Activated CD4-positive, alpha-beta T cell treated with anti-CD3 and anti-CD28 coated beads for 48 hours (primary cell): ENCODE data around the gene SCARB1.

Experiments
- DNase-seq: peaks from one replicate; pipeline ENCODE4 v3.0.0-alpha.2; 2020

The SCARB1 gene

DNA sequence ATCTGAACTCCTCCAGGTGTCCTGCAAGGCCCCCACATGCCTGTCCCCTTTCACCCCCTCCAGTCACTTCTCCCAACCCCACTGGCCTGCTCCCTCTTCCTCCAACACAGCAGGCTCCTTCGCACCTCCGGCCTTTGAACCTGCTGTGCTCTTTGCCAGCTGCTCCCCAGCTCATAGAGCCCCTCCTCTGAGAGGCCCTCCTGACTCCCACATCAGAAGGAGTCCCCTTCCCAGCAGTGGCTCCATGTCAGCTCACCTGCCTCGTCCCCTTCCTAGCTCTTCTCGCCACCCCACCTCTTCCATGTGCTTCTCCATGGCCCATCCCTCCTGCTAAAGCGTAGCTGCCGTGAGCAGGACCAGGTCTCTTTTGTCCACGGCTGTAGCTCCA, 22.1 kb downstream of the SCARB1 start:
- no peak for DNase-seq

DNA sequence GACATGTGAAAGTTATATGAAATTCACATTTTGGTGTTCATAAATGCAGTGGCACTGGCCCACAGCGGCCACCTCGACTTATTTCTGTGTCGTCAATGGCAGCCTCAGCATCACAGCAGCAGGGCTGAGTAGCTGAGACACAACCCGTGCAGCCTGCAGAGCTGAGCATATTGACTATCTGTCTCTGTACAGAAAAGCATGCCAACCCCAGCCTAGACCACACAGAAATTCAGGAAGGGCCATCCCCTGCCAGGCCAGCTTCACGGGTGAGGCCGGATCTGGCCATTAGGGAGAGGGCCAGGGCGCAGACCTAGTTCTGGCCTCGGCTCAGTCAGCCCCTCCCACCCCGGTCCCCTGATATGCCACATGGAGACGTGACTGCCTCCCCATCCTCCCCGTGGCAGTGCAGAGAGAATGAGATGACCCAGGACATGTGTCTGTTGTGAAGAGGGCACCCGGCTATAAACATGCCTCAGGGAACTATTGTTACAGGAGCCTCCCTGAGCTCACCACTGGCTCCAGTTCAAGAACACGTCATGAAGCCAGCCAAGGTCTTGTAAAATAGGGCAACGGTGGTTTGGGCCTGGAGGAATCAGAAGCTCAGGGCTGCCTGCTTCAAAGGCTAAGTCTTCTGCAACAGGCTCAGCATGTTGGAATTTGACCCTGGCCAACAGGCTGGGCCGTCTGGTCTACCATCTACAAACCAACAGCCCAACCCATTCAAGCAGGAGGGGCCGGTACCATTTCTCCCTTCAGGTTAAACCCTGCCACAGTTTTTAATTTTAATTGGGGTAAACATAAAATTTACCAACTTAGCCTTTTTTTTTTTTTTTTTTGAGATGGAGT, 25.5 kb downstream of the SCARB1 start:
- no peak for DNase-seq

DNA sequence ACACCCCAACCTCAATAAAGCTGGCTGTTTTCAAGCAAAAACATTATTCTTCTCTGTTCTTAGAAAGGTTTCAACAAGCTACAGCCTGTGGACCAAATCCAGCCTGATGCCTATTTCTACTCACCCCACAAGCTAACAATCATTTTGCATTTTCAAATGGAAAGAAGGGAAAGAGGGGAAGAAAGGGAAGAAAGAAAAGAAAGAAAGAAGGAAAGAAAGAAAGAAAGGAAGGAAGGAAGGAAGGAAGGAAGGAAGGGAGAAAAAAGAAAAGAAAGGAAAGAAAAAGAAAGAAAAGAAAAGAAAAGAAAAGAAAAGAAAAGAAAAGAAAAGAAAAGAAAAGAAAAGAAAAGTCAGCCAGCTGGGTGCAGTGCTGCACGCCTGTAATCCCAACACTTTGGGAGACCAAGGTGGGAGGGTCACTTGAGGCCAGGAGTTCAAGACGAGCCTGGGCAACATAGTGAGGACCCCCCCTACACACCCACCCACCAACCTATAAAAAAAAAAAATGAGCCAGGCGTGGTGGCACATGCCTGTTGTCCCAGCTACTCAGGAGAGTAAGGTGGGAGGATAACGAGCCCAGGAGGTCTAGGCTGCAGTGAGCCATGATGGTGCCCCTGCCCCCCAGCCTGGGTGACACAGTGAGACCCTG, 26.3 kb downstream of the SCARB1 start:
- DNase-seq, result no peak

DNA sequence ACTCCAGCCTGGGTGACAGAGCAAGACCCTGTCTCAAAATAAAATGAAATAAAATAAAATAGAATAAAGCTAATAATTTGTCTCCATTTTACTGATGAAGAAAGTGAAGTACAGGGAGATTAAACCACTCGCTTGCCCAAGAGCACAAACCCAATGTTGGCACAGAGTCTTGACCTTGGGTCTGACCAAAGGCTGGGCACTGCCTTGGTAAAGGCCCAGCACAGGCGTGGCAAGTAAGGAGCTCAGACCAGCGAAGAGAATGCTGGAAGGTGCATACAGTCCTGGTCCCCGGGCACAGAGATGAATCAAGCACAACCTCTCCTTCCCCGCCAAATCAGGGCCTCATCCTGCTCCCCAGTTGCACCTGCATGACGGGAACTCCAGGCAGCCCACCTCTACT, 26.9 kb downstream of the SCARB1 start:
- DNase-seq, result no peak

DNA sequence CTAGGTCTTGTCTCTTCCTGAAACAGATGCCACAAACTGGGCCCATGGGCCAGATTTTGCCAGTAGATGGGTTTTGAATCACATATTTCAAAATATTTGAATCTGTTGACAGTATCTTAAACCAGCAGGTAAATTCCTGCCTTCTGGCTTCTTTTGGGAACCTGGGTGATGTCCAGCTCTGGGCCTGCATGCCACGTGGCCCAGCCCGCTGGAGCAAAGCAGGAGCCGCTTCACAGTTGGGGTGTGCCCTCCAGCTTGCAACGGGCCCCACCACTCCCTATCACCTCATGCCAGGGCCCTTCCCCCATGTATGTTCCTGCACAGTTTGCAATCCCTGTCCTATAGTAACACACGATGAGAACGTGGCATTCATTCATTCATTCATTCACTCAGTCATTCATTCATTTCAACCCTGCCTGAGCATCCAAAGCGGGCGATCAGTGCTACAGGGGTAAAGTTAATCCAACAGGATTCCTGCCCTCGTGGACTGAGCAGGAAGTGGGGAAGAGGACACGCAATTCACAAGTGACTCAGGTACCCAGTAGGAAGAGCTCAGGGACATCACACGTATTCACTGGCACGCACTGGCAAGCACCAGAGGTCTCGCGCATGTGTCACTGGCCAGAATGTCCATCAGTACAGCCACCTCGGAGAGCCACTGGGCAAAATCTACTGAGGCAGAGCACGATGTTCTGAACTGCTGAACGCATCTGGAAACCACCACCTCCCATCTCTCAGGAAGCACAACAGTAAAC, 27.8 kb downstream of the SCARB1 start:
- DNase-seq, result no peak

DNA sequence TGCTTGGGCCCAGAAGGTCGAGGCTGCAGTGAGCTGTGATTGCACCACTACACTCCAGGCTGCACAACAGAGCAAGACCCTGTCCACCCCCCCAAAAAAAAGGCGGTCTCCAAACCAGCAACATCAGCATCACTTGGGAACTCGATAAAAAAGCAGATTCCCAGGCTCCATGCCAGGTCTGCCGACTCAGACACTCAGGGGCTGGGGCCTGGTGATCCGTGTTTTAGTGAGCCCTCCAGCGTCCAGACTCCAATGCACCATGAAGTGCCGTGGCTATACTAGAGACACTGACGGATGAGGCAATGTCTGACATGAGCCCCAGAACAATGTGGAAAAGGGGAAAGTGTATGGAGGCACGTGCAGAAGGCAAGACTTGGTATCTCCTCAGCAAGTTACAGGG, 28.8 kb downstream of the SCARB1 start:
- DNase-seq, result no peak

DNA sequence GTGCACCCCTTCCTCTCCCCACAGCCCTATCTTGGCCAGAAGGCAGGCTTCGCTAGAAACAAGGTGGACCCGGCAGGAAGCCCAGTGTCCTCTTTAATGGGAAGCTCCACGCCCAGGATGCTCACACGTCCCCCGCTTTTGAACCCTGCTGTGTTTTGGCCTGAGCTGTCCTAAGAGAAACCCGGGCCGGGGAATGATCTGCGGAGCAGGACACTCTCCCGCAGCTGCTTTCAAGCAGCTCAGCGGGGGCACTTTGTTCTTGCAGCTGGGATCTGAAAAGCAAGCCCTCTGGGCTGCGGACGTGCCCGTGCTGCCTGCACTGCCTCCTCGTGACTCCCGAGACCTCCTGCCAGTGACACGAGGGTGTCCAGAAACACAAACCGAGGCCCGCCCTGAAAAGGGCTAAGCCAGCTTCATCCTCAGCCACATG, 30.0 kb downstream of the SCARB1 start:
- no peak for DNase-seq

DNA sequence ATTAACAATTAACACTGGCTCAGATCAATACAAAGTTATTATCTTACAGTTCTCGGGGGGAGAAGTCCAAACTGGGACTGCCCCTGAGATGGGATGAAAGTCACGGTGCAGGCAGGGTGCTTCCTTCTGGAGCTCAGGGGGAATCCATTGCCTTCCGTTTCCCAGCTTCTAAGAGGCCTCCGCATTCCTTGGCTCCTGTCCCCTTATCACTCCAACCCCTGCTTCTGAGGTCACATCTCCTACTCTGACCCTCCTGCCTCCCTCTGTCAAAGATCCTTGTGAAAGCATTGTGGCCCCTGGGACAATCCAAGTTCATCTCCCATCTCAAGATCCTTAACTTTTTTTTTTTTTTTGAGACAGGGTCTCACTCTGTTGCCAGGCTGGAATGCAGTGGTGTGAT, 30.8 kb downstream of the SCARB1 start:
- no peak for DNase-seq

DNA sequence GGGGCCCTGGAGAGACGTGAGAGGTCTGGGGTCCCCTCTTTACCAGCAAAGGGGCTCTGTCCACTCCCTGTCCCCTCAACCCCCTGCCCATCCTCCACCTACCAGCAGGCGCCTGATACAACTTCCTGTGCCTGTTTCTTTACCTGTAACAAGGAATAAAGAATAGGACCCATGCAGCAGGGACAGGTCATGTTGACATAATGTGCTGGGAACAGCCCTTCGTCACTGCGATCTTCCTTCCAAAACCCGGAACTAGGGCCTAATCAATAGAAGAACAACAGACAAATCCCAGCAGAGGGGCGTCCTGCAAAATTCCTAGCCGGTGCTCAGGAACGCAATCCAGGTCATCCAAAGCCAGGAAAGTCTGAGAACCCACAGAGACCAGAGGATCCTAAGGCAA, 32.1 kb downstream of the SCARB1 start:
- DNase-seq, result no peak

DNA sequence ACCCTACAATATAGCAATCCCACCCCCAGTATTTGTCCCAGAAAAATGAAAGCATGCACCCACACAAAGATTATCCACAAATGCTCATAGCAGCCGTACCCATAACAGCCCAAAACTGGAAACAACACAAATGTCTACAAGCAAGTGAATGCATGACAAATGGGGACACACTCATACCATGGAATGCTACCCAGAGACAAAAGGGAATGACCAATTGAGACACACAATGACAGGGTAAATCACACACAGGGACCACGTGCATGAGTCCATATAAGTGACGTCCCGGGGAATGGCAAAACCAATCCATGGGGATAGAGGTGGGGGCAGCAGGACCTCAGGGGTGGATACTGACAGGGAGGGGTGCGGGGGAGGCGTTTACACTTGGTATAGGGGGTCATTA, 33.4 kb downstream of the SCARB1 start:
- no peak for DNase-seq

DNA sequence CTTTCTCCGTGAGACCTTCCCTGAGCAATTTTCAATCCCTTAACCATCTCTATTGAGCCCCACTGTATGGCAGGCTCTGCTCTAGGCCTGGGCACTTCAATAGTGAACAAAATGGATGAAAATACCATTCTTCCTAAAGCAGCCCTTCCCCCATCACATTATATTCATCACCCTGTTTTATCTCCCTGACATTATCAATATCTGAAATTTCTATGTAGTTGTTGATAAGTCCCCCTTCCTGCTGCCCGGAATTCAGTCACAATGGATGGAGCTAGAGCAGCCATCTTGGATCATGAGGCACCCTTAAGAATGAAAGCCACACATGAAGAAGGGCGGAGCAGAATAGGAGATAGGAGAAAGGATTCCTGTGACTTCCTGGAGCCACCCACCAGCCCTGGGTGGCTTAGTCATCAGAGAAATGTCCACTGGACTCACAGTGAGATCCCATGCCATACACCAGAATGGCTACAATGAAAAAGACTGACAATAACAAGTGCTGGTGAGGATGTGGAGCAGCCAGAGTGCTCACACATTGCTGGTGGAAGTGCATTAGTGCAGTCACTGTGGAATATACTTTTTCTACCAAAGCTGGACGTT, 33.9 kb downstream of the SCARB1 start:
- no peak for DNase-seq

DNA sequence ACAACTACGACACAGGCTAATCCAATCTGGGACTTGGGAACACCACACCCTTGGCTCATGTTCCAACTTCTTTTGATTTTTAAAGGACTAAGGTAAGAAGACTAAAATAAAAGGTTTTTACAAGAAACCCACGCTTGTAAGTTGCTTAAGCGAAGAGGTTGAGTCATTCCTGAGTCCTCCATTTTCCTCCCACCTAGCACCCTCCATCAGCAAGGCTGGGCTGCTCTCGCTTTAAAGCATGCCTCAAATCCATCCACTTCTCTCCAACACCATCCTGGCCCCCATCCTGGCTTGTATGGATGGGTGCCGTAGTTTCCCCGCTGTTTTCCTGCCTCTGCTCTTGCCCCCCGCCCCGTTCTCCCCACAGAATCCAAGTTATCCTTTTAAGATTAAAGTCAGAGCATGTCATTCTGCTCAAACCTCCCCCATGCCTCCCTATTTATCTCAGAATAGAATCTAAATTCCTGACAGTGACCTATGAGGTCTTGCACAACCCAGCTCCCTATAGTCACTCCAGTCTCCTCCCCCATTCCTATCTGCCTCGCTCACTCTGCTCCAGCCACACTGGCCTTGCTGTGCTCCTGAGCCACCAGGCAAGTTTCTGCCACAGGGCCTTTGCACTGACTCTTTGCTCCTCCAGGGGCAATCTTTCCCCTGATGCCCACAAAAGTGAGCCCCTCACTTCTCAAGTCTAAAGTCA, 34.5 kb downstream of the SCARB1 start:
- DNase-seq, result no peak

DNA sequence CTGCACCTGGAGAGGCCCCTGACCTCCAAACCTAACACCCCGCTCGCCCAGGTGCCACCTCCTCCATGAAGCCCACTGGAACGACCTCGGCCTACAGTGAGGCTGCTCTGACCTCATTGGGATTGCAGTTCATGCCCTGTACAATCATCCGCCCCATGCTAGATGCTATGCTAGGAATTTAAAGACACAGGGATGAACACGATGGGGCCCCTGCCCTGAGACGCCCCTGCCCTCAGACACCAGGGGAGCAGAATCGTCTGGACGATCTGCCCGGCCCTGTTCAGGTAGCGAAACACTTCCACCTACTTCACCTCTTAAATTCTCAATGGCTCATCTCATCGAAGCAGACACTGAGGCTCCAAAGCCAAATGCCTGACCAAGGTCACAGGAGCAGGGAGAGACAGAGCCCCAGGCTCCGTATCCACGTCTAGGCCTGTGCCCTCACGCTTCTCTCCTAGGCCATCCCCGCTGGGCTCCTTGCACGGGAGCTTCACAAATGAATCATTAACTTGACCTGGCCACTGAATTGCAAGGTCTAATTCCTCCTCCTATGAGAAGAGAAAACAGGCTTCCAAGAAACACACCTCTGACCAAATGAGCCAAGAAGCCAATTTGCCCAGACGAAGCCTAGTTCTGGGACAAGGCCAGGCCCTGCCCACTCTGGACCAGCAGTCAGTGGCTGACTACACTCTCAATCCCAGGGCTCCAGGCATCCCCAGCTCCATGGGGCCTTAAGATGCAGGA, 35.2 kb downstream of the SCARB1 start:
- no peak for DNase-seq

DNA sequence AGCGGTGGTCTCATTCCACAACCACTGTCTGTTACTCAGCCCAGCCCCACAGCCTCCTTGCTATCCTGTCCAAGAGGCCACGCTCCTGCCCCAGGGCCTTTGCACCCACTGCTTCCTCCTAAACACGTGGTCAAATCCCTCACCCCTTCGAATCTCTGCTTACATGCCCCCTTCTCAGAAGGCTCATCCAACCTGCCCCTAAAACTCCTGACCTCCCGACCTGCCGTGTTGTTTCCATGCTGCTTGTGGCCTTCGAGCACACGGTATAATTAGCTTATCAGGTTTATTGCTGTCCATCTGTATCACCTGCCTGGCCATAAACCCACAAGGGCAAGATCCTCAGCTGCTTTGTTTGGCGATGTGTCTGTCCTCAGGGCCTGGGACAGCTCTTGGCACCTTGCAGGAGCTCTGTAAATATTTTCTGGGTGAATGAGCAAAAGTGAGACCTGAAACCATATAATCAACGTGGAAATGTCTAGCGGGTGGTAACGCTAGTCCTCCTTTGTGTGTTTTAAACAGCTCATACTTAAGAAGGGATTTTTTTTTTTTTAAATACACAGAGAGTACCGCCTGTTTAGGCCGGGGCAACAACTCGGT, 36.0 kb downstream of the SCARB1 start:
- no peak for DNase-seq

DNA sequence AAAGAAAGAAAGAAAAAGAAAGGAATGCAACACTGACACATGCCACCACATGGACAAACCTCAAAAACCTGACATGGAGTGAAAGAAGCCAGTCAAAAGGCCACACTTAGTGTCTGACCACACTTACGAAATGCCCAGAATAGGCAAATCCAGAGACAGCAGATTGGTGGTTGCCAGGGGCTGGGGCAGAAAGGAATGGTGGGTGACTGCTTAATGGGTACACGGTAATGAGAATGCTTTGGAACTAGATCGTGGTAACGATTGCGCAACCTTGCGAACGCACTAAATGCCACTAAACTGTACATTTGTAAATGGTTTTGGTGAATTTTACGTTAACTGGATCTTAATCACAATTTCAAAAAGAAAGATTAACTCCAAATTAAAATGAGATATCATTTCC, 39.5 kb downstream of the SCARB1 start:
- no peak for DNase-seq

DNA sequence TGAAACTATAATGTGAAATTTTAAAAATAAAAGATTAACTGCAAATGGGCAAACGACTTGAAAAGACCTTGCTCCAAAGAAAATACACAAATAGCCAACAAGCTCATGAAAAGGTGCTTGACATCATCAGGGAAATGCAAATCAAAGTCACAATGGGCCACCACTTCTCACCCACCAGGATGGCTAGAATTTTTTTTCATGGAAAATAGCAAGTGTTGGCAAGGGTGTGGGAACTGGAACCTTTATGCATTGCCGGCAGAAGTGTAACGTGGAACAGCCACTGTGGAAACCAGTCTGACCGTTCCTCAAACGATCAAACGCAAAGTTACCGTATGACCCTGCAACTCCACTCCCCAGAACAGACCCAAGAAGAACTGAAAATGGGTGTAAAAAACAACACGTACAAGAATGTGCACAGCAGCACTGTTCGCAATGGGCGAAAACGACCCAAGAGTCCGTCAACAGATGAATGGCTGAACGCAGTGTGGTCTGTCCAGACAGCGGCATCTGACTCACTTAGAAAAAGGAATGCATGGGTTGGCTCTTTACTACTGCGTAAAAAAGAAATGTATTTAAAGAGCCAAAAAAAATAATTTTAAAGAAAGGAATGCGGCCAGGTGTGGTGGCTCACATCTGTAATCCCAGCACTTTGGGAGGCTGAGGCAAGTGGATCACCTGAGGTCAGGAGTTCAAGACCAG, 40.2 kb downstream of the SCARB1 start:
- DNase-seq, result no peak

DNA sequence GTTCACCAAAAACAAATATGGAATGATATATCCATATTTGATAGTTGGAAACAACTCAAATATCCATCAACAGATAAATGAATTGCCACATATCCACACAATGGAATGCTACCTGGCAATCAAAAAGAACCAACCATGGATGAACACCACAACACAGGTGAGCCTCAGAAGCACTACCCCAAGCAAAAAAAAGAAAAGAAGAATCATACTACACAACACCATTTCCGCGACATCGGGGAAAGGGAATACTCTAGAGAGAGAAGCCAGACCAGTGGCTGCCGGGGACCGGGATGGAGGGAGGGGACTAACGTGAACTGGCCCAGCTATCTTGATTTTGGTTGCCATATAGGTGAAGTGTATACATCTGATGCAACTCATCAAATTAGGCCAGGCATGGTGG, 41.4 kb downstream of the SCARB1 start:
- DNase-seq, result no peak

DNA sequence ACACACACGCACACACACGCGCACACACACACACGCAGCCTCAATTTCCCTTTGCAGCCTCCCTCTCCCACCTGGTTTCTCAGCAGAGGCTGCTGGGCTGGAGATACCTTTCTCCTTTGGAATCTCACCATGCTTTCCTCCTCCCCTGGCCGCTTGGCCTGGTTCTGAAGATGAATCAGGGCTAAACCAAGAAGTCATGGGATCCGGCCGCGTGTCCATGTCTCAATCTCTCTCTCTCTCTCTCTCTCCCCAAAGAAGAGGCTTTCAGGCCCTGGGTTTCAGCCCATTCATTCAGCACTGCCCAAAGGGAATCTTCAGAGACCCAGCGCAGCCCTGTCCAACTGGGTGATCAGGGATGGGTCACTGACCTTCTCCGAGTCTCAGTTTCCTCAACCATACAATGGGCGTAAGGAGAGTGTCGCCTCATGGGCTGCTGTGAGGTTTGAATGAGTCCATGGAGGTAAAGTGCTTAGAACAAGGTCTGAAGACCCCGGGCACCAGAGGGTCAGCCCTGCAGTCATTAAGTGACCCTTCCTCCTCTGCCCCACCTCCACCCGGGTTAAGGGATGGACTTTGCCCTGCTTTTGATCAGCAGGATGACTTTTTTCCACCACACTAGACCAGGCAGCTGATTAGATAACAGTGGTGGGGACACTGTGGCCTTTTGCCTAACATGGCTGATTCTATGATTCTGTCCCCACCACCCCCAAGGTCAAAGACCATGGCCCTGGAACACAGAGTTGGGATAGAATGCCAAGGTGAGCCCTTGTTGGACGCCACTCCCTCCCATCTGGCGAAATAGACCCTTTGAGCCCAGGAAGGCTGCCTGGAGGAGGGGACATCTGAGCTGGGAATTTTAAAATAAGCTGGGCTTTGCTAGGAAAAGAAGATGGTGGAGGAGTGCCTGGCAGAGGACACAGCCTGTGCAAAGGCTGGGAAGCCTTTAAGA, 42.1 kb downstream of the SCARB1 start:
- DNase-seq, result no peak

DNA sequence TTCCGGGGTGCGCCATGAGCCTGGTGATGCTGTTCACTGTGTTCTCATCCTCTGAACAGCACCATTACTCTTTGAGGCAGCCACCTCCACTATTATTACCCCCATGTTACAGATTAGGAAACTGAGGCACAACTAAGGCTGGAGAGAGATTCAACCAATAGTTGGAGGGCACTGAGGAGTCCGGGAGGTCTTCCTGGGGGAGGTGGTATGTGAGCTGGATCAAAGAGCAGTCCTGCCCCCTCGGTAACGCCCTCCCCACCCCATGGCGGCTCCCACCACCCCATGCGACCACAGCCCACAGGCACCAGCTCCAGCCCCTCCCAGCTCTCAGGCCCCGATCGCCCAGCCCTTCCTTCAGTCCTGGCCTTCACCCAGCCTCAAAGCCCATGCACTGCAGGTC, 43.5 kb downstream of the SCARB1 start:
- DNase-seq, result no peak

DNA sequence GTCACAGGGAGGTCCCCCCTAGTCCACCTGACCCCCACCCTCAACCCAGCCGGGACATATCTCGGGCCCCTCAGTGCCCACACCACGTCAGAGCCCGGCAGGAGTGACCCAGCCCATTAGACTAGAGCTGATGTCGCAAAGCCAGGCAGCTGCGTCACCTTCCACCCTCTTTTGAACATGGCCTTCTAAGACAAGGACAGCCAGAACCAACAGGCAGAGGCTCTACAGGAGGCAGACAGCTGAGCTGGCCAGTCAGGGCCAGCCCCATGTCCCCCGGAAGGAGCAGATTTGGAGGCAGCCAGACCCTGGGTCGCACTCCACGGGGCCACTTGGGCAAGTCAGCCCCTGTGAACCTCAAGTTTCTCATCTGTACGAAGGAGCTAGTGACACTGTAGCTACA, 44.1 kb downstream of the SCARB1 start:
- DNase-seq, result no peak
